Right atrium auricular region (tissue), 2 donors: ENCODE results near the gene LMO7. TPM values are rescaled to one million over a fixed set of nuclear protein-coding genes. Genes with fewer than 3 reads are reported as not detected.

ENCODE experiments used
- DNase-seq: peaks from one replicate; pipeline ENCODE4 v3.0.0-alpha.2; 2019; ENCODE audit warnings: low spot score
- H3K27ac ChIP-seq, 2 donors: fragments of 200-600 bp; sonication (generic); 1 replicate in 1 of 2; 2 replicates in 1 of 2; pipeline ENCODE4 v1.5.1; 2016 to 2019
- H3K27me3 ChIP-seq, 2 donors: fragments of 200-600 bp; sonication (generic); one replicate each; pipeline versions ENCODE4 v1.5.1 to v1.6.0; 2017 to 2019
- H3K36me3 ChIP-seq: fragments of 200-600 bp; sonication (generic); one replicate; pipeline ENCODE4 v1.5.1; 2016
- H3K4me1 ChIP-seq, 2 donors: fragments of 200-600 bp; sonication (generic); one replicate each; pipeline versions ENCODE4 v1.5.1 to v1.6.0; 2017 to 2019
- H3K4me3 ChIP-seq, 2 donors: fragments of 200-600 bp; sonication (generic); 1 replicate in 1 of 2; 2 replicates in 1 of 2; pipeline ENCODE4 v1.5.1; 2017 to 2019; ENCODE audit warnings: mild to moderate bottlenecking in 1 of 2, moderate library complexity in 1 of 2
- H3K9me3 ChIP-seq, 2 donors: fragments of 200-600 bp; sonication (generic); one replicate each; pipeline ENCODE4 v1.5.1; 2019
- total RNA-seq, 2 donors: library from RNA; depleted of rRNA; stranded (reverse); fragments of >200 nt; gene quantifications; one replicate each; pipeline ENCODE4 v1.1.0, GENCODE V29; 2016
- TF ChIP-seq, protein P1 (sequence below), 2 donors: fragments of 200-600 bp; sonication (generic); IDR thresholded peaks; one replicate each; pipeline ENCODE4 v1.5.1; 2019; ENCODE audit warnings: antibody characterized with exemption in 2 of 2

The LMO7 gene
- total RNA-seq, 2 donors from 2014 or later = 319 to 484 TPM

DNA sequence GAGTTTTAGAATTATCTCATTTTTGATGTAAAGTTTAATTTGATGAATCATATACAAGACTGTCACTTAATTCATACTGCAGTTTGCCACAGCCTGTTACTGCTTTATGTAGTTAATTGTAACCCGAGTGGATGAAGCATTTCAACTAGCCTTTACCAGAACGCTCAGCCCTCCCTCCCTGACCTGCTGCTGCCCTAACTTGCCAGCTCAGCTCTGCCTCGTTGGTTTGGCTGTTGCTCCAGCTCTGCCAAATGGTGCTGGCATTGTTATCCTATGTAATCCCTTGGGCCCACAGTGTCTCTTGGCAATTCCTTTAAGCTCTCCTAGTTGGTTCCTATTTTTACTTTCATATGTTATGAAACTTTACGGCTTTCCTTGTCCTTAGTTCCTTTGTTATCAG is 113.3 kb downstream of the LMO7 start:
- Histone ChIP-seq H3K27me3 (no peaks in the 10 kb centered on the region), H3K9me3 (peaks cover 0 to 8% of the 10 kb centered on the region in 2 donors), H3K27ac (no peak overlapping the region), H3K4me1 (peaks cover 0 to 6% of the 10 kb centered on the region in 2 donors), H3K36me3 (no peaks in the 10 kb centered on the region), H3K4me3 (no peak overlapping the region)
- DNase-seq = no peak
- TF ChIP-seq, protein P1, sequence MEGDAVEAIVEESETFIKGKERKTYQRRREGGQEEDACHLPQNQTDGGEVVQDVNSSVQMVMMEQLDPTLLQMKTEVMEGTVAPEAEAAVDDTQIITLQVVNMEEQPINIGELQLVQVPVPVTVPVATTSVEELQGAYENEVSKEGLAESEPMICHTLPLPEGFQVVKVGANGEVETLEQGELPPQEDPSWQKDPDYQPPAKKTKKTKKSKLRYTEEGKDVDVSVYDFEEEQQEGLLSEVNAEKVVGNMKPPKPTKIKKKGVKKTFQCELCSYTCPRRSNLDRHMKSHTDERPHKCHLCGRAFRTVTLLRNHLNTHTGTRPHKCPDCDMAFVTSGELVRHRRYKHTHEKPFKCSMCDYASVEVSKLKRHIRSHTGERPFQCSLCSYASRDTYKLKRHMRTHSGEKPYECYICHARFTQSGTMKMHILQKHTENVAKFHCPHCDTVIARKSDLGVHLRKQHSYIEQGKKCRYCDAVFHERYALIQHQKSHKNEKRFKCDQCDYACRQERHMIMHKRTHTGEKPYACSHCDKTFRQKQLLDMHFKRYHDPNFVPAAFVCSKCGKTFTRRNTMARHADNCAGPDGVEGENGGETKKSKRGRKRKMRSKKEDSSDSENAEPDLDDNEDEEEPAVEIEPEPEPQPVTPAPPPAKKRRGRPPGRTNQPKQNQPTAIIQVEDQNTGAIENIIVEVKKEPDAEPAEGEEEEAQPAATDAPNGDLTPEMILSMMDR (IDR thresholded peaks at IDR 0.05) = no peak

DNA sequence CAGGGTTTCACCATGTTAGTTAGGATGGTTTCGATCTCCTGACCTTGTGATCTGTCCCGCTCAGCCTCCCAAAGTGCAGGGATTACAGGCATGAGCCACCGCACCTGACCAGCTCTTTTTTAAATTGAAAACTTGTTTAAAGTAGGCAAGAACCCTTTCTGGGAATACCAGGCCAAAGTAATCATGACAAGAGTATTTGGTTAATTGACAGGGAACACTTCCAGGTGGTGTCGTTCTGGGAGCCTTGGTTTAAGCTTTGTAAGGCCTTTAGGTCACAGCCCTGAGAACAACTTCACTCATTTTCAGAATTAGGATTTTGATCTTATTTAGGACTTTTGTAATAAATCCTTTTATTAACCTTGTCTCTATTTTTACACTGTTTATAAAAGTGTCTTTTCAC is 115.2 kb downstream of the LMO7 start:
- Histone ChIP-seq H3K4me3 (no peak overlapping the region), H3K9me3 (no peaks in the 10 kb centered on the region), H3K27ac (no peak overlapping the region), H3K27me3 (no peaks in the 10 kb centered on the region), H3K36me3 (no peaks in the 10 kb centered on the region), H3K4me1 (peaks cover 0 to 6% of the 10 kb centered on the region in 2 donors)
- DNase-seq = no peak
- TF ChIP-seq, protein P1 (IDR thresholded peaks at IDR 0.05) = no peak

DNA sequence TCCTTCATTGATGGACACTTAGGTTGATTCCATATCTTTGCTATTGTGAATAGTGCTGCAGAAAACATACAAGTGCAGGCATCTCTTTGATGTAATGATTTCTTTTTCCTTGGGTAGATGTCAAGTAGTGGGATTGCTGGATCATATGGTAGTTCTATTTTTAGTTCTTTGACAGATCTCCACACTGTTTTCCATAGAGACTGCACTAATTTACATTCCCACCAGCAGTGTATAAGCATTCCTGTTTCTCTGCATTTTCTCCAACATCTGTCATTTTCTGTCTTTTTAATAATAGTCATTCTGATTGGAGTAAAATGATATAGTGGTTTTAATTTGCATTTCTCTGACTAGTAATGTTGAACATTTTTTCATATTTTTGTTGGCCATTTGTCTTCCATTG is 116.7 kb downstream of the LMO7 start:
- Histone ChIP-seq H3K4me3 (no peak overlapping the region), H3K27ac (no peak overlapping the region), H3K4me1 (peaks cover 0 to 6% of the 10 kb centered on the region in 2 donors), H3K27me3 (no peaks in the 10 kb centered on the region), H3K36me3 (no peaks in the 10 kb centered on the region), H3K9me3 (no peaks in the 10 kb centered on the region)
- TF ChIP-seq, protein P1 (IDR thresholded peaks at IDR 0.05) = no peak
- DNase-seq = no peak

DNA sequence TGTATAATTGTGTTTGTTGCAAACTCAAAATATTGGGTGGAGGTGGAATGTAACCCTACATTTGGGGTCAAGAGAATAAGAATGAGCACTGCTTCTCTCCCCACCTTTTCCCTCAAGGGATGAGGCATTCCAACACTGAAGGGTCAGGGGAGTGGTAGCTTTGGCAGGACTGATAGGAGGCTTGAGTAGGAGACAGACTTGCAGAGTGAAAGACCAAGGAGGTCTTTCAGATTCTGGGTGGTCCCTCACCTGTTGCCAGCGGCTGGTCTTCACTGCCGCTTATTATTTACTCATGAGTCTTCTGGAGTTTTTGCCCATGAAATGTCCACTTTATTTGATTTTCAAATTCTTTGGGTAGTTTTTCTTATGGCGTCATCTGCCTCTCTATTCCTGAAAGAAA is 118.8 kb downstream of the LMO7 start:
- Histone ChIP-seq H3K4me3 (no peak overlapping the region), H3K36me3 (no peaks in the 10 kb centered on the region), H3K27me3 (no peaks in the 10 kb centered on the region), H3K9me3 (no peaks in the 10 kb centered on the region), H3K4me1 (peaks cover 0 to 4% of the 10 kb centered on the region in 2 donors), H3K27ac (no peak overlapping the region)
- TF ChIP-seq, protein P1 (IDR thresholded peaks at IDR 0.05) = no peak
- no peak for DNase-seq

DNA sequence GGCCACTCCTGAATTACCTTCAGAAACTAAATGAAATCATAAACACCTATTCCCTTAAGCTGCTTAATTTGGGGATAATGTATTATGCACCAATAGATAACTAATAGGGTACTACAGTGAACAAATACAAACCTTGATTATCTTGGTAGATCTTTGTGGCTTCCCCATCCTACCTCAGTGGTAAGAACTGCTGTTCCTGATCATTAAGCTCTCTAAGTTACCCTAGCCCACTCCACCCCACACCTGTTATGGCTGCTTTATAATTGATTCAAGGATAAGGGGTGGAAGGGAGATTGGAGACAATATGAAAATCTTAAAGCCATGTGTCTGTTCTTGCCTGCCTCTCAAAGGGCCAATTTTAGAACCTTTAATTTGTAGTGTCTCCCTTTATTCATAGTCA is 121.2 kb downstream of the LMO7 start:
- peaks cover 0 to 11% of the 10 kb centered on the region in 2 donors for H3K4me1 ChIP-seq
- no peaks in the 10 kb centered on the region for H3K27me3 ChIP-seq
- no peak overlapping the region for H3K4me3 ChIP-seq
- no peak overlapping the region for H3K27ac ChIP-seq
- H3K36me3 ChIP-seq = no peaks in the 10 kb centered on the region
- H3K9me3 ChIP-seq = no peaks in the 10 kb centered on the region
- no peak for DNase-seq
- TF ChIP-seq, protein P1 (IDR thresholded peaks at IDR 0.05) = no peak

DNA sequence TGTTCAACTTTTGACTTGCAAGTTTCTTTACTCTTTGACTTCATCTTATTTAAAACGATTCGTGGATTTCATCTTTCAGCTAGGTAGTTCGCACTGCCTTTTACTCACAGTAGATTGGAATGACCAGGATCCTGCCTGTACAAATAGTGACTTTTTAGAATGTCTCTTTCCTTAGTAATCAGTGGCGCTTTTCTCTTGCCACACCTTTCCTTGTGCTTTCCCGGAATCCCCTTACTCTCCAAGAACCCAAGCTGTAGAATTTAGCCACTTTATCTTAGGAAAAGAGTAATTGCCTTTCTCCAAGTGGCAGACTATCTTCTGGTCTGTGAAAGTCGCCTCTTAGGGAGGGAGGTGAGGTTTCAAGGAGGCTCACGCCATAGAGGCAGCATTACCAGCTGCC is 123.4 kb downstream of the LMO7 start:
- H3K27ac ChIP-seq = peak overlapping the region in 1 of 2 donors; percentile 85
- DNase-seq = no peak
- TF ChIP-seq, protein P1 (IDR thresholded peaks at IDR 0.05) = no peak
- H3K4me3 ChIP-seq = no peak overlapping the region
- H3K9me3 ChIP-seq = no peaks in the 10 kb centered on the region
- no peaks in the 10 kb centered on the region for H3K36me3 ChIP-seq
- H3K4me1 ChIP-seq = peaks cover 0 to 11% of the 10 kb centered on the region in 2 donors
- no peaks in the 10 kb centered on the region for H3K27me3 ChIP-seq
